ENCODE results near the gene SKP1.

Gene SKP1

DNA sequence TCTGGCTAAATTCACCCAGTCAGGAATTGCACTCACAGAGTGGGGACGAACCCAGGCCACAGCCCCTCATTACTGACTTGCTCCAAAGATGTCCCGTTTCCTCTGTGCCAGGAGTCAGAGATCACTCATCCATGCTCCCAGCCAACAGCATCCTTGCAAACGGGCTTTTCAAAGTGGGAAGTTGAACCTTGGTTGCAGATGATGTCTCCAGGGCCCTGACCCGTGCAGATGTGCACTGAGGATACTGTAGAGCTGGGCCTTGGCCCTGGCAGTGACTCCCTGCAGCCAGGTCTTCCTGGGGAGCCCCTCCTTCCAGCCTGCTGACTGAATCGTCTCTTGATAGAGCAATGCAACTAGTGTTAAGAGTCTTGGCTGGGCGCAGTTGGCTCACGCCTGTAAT, 40.0 kb downstream of the SKP1 start:
- Histone ChIP-seq H2AFZ (ENCODE audit: low read length) (no peak overlapping the region), H3K9me2 (replicated peaks; ENCODE audit: insufficient read depth, low read length) (no peaks in the 10 kb centered on the region), H3K4me1 (ENCODE audit: low read length) (peaks cover 13% of the 10 kb centered on the region), H3K4me2 (ENCODE audit: low read depth, low read length) (no peak overlapping the region), H3K4me3 (ENCODE audit: low read length) (no peak overlapping the region), H3K9ac (ENCODE audit: low read length) (no peak overlapping the region), H3K36me3 (replicated peaks; ENCODE audit: insufficient read depth, low read length) (no peaks in the 10 kb centered on the region), H3F3A (ENCODE audit: insufficient read depth, low read length) (no peaks in the 10 kb centered on the region), H3K9me3 (replicated peaks; ENCODE audit: insufficient read depth, low read length) (no peaks in the 10 kb centered on the region), H3K27ac (ENCODE audit: low read length) (no peak overlapping the region), H3K79me2 (ENCODE audit: low read length) (no peaks in the 10 kb centered on the region), H3K27me3 (replicated peaks; ENCODE audit: insufficient read depth, low read length) (no peaks in the 10 kb centered on the region), H4K20me1 (ENCODE audit: insufficient read depth, low read length) (peaks cover 8% of the 10 kb centered on the region)
- DNase-seq, result no peak
- TF ChIP-seq EZH2phosphoT487 (IDR thresholded peaks at IDR 0.05; ENCODE audit: low read length) (no peak), EZH2 (optimal IDR thresholded peaks at IDR 0.05; ENCODE audit: low read depth, low read length) (no peak)
- TF ChIP-seq, protein P1, sequence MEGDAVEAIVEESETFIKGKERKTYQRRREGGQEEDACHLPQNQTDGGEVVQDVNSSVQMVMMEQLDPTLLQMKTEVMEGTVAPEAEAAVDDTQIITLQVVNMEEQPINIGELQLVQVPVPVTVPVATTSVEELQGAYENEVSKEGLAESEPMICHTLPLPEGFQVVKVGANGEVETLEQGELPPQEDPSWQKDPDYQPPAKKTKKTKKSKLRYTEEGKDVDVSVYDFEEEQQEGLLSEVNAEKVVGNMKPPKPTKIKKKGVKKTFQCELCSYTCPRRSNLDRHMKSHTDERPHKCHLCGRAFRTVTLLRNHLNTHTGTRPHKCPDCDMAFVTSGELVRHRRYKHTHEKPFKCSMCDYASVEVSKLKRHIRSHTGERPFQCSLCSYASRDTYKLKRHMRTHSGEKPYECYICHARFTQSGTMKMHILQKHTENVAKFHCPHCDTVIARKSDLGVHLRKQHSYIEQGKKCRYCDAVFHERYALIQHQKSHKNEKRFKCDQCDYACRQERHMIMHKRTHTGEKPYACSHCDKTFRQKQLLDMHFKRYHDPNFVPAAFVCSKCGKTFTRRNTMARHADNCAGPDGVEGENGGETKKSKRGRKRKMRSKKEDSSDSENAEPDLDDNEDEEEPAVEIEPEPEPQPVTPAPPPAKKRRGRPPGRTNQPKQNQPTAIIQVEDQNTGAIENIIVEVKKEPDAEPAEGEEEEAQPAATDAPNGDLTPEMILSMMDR (IDR thresholded peaks at IDR 0.05; ENCODE audit: low read length), result no peak

DNA sequence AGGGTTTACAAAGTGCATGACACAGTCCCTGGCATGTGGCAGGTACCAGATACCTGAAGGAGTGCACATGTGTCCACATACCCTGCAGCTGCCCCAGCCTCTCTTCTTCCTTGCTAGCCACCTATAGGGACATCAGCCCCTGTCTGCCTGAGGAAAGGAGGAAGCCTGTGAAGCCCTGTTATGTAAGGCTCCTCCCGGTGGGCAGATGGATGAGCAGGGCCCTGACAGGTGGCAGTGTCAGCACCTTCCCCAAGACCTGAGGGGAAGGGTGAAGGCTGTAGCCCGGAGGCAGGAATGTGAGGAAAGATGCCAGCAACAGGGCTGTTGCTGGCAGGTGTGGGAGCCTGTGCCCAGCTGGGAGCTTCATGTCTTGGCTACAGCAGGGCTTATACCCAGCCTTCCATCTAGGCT, 40.5 kb downstream of the SKP1 start:
- no peak overlapping the region for H3K9ac ChIP-seq (ENCODE audit: low read length)
- no peaks in the 10 kb centered on the region for H3K9me2 ChIP-seq (replicated peaks; ENCODE audit: insufficient read depth, low read length)
- H3K4me1 ChIP-seq (ENCODE audit: low read length), result peaks cover 13% of the 10 kb centered on the region
- no peaks in the 10 kb centered on the region for H3K9me3 ChIP-seq (replicated peaks; ENCODE audit: insufficient read depth, low read length)
- DNase-seq, result no peak
- no peak overlapping the region for H3K4me2 ChIP-seq (ENCODE audit: low read depth, low read length)
- H3K4me3 ChIP-seq (ENCODE audit: low read length), result no peak overlapping the region
- H3K36me3 ChIP-seq (replicated peaks; ENCODE audit: insufficient read depth, low read length), result no peaks in the 10 kb centered on the region
- H3K79me2 ChIP-seq (ENCODE audit: low read length), result no peaks in the 10 kb centered on the region
- no peak overlapping the region for H2AFZ ChIP-seq (ENCODE audit: low read length)
- H4K20me1 ChIP-seq (ENCODE audit: insufficient read depth, low read length), result peaks cover 8% of the 10 kb centered on the region
- TF ChIP-seq EZH2 (optimal IDR thresholded peaks at IDR 0.05; ENCODE audit: low read depth, low read length) (no peak), EZH2phosphoT487 (IDR thresholded peaks at IDR 0.05; ENCODE audit: low read length) (no peak)
- TF ChIP-seq, protein P1 (IDR thresholded peaks at IDR 0.05; ENCODE audit: low read length), result no peak
- H3F3A ChIP-seq (ENCODE audit: insufficient read depth, low read length), result no peaks in the 10 kb centered on the region
- H3K27ac ChIP-seq (ENCODE audit: low read length), result no peak overlapping the region
- no peaks in the 10 kb centered on the region for H3K27me3 ChIP-seq (replicated peaks; ENCODE audit: insufficient read depth, low read length)

DNA sequence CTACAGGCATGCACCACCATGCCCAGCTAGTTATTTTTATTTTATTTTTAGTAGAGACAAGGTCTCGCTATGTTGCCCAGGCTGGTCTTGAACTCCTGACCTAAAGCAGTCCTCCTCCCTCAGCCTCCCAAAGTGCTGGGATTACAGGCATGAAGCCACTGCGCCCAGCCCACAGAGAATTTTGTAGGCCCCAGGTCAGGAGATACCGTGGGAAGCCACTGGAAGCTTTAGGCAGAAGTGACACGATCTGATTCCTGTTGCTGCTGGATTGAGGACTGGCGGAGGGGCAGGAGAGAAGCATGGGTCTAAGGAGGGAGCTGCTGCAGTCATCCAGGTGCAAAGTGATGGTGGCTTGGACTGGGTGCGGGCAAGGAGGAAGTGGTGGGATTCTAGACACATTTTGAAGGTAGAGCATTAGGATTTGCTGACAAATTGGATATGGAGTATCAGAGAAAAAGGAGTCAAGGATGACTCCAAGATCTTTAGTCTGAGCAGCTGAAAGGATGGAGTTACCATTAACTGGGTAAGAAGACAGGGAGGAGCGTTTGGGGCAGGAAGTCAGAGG, 41.6 kb downstream of the SKP1 start:
- no peak for TF ChIP-seq EZH2 (optimal IDR thresholded peaks at IDR 0.05; ENCODE audit: low read depth, low read length)
- H4K20me1 ChIP-seq (ENCODE audit: insufficient read depth, low read length), result peaks cover 3% of the 10 kb centered on the region; the same call in 1 of the 2 replicates
- peaks cover 13% of the 10 kb centered on the region for H3K4me1 ChIP-seq (ENCODE audit: low read length)
- H2AFZ ChIP-seq (ENCODE audit: low read length), result no peak overlapping the region
- H3K4me2 ChIP-seq (ENCODE audit: low read depth, low read length), result no peak overlapping the region
- no peak for DNase-seq
- no peak overlapping the region for H3K4me3 ChIP-seq (ENCODE audit: low read length)
- H3K27me3 ChIP-seq (replicated peaks; ENCODE audit: insufficient read depth, low read length), result no peaks in the 10 kb centered on the region
- no peaks in the 10 kb centered on the region for H3K79me2 ChIP-seq (ENCODE audit: low read length)
- no peak overlapping the region for H3K27ac ChIP-seq (ENCODE audit: low read length)
- no peaks in the 10 kb centered on the region for H3K9me3 ChIP-seq (replicated peaks; ENCODE audit: insufficient read depth, low read length)
- no peaks in the 10 kb centered on the region for H3F3A ChIP-seq (ENCODE audit: insufficient read depth, low read length)
- no peaks in the 10 kb centered on the region for H3K9me2 ChIP-seq (replicated peaks; ENCODE audit: insufficient read depth, low read length)
- H3K36me3 ChIP-seq (replicated peaks; ENCODE audit: insufficient read depth, low read length), result no peaks in the 10 kb centered on the region
- no peak overlapping the region for H3K9ac ChIP-seq (ENCODE audit: low read length)

DNA sequence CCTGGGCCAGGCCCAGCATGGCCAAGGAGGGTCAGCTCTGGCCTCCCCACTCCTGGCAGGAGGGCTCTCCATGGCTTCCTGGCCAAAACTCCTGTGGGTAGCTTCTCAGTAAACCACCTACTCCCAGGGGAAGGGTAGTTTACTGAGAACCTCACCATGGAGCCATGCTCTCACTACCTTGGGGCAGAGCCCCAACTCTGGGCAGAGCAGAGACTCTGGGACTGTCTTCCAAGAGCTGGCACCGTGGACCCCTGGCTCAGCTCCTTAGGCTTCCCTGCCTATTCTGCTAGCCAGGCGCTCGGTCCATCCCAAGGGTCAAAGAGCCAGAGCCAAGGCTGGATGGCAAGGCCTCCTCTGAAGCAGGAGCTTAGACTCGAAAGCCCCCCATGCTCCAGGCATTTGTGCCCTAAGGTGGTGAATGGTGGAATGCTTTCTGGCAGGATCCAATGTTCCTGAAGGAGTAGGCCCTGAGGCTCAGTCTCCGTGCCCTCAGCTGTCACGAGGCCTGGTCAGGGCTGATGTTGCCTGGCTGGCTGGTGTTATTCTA, 42.7 kb downstream of the SKP1 start:
- peaks cover 13% of the 10 kb centered on the region for H3K4me1 ChIP-seq (ENCODE audit: low read length)
- no peaks in the 10 kb centered on the region for H3K79me2 ChIP-seq (ENCODE audit: low read length)
- no peaks in the 10 kb centered on the region for H3K9me3 ChIP-seq (replicated peaks; ENCODE audit: insufficient read depth, low read length)
- DNase-seq, result no peak
- no peaks in the 10 kb centered on the region for H3K27me3 ChIP-seq (replicated peaks; ENCODE audit: insufficient read depth, low read length)
- no peak overlapping the region for H3K4me2 ChIP-seq (ENCODE audit: low read depth, low read length)
- H4K20me1 ChIP-seq (ENCODE audit: insufficient read depth, low read length), result no peaks in the 10 kb centered on the region
- H3K4me3 ChIP-seq (ENCODE audit: low read length), result no peak overlapping the region
- H3K36me3 ChIP-seq (replicated peaks; ENCODE audit: insufficient read depth, low read length), result no peaks in the 10 kb centered on the region
- H3K9me2 ChIP-seq (replicated peaks; ENCODE audit: insufficient read depth, low read length), result no peaks in the 10 kb centered on the region
- TF ChIP-seq, protein P1 (IDR thresholded peaks at IDR 0.05; ENCODE audit: low read length), result no peak
- TF ChIP-seq EZH2phosphoT487 (IDR thresholded peaks at IDR 0.05; ENCODE audit: low read length) (no peak), EZH2 (optimal IDR thresholded peaks at IDR 0.05; ENCODE audit: low read depth, low read length) (no peak)
- H3K9ac ChIP-seq (ENCODE audit: low read length), result no peak overlapping the region
- H3K27ac ChIP-seq (ENCODE audit: low read length), result no peak overlapping the region
- no peak overlapping the region for H2AFZ ChIP-seq (ENCODE audit: low read length)
- H3F3A ChIP-seq (ENCODE audit: insufficient read depth, low read length), result no peaks in the 10 kb centered on the region

Measured in MM.1S (cell line).